DND-41 (cell line): ENCODE measurements around the gene DRAP1.
A peak's percentile ranks its signal among the peaks of the same experiment; 100 is the strongest.

Experiments
- ATAC-seq: fragments of 200-7000 bp; cut with Tn5 transposase; 3 replicates; pipeline ENCODE4 v1.9.1; 2021; ENCODE audit warnings: low read depth; ENCODE audit not compliant: insufficient read depth
- DNase-seq: peaks from one replicate; pipeline ENCODE4 v3.0.0-alpha.2; 2020
- H2AFZ ChIP-seq: 2 replicates; pipeline ENCODE4 v1.6.0; 2012; ENCODE audit warnings: low read depth, low read length
- H3K27ac ChIP-seq: 2 replicates; pipeline ENCODE4 v1.5.1; 2012; ENCODE audit warnings: low read length, inconsistent platforms
- H3K27me3 ChIP-seq: fragments of 200-600 bp; sonication (generic); 2 replicates; pipeline ENCODE4 v1.6.0; 2012; ENCODE audit warnings: low read length, mild to moderate bottlenecking, inconsistent platforms; ENCODE audit not compliant: insufficient read depth, poor library complexity
- H3K36me3 ChIP-seq: 2 replicates; pipeline ENCODE4 v1.5.1; 2012; ENCODE audit warnings: low read length, inconsistent platforms; ENCODE audit not compliant: insufficient read depth
- H3K4me1 ChIP-seq: 2 replicates; pipeline ENCODE4 v1.5.1; 2012; ENCODE audit warnings: mild to moderate bottlenecking, low read length; ENCODE audit not compliant: insufficient read depth
- H3K4me2 ChIP-seq: 2 replicates; pipeline ENCODE4 v1.6.0; 2012; ENCODE audit warnings: mild to moderate bottlenecking, moderate library complexity, low read length, inconsistent platforms; ENCODE audit not compliant: insufficient read depth
- H3K4me3 ChIP-seq, 2 experiments: fragments of 200-600 bp in 1 of 2; shearing (Covaris generic) in 1 of 2; 2 replicates each; pipeline ENCODE4 v1.5.1; 2012 to 2016; ENCODE audit warnings: inconsistent platforms in 2 of 2, low read length in 2 of 2, mild to moderate bottlenecking in 2 of 2, low read depth in 1 of 2, moderate library complexity in 1 of 2
- H3K79me2 ChIP-seq: 2 replicates; pipeline ENCODE4 v1.6.0; 2012; ENCODE audit warnings: low read length, inconsistent platforms; ENCODE audit not compliant: insufficient read depth
- H3K9ac ChIP-seq: 2 replicates; pipeline ENCODE4 v1.6.0; 2012; ENCODE audit warnings: low read depth, mild to moderate bottlenecking, inconsistent platforms, low read length, moderate library complexity
- H3K9me3 ChIP-seq: 2 replicates; pipeline ENCODE4 v1.5.1; 2012; ENCODE audit warnings: low read length, moderate library complexity, mild to moderate bottlenecking, inconsistent platforms; ENCODE audit not compliant: insufficient read depth, severe bottlenecking
- H4K20me1 ChIP-seq: 2 replicates; pipeline ENCODE4 v1.6.0; 2012; ENCODE audit warnings: low read length; ENCODE audit not compliant: insufficient read depth
- CTCF ChIP-seq: IDR thresholded peaks from 2 replicates; pipeline ENCODE4 v1.5.1; 2012; ENCODE audit warnings: borderline replicate concordance, low read length, moderate library complexity, mild to moderate bottlenecking; ENCODE audit not compliant: poor library complexity, severe bottlenecking; ENCODE audit errors: extremely low read depth
- EZH2 ChIP-seq: IDR thresholded peaks from 3 replicates; pipeline ENCODE4 v1.6.1; 2012; ENCODE audit warnings: borderline replicate concordance, low read depth, mild to moderate bottlenecking, moderate library complexity, low read length, inconsistent platforms; ENCODE audit not compliant: severe bottlenecking

The DRAP1 gene

GRCh38 chr11:65919141-65919572 lies at the start of gene DRAP1:
TSS of gene DRAP1 (plus strand) at chr11:65919426. CDS start at chr11:65919502, 76 bp downstream.
- peak within 1 kb of the TSS; percentile 94 for H2AFZ ChIP-seq
- peaks cover 33% of the 10 kb centered on the region for H3K4me1 ChIP-seq
- peaks cover 36% of the 10 kb centered on the region for H3K79me2 ChIP-seq
- H3K4me2 ChIP-seq: peak within 1 kb of the TSS; percentile 98
- peaks cover 15% of the 10 kb centered on the region for H4K20me1 ChIP-seq
- peak; percentile 98 for DNase-seq
- no peaks in the 10 kb centered on the region for H3K9me3 ChIP-seq
- peaks cover 48% of the 10 kb centered on the region for H3K36me3 ChIP-seq
- H3K27me3 ChIP-seq: no peaks in the 10 kb centered on the region
- H3K9ac ChIP-seq: peak within 1 kb of the TSS; percentile 99
- peak within 1 kb of the TSS; percentile 99 for H3K4me3 ChIP-seq
- H3K27ac ChIP-seq: peak within 1 kb of the TSS; percentile 94
- ATAC-seq: peak; percentile 91
- no peak for TF ChIP-seq CTCF
- TF ChIP-seq EZH2: no peak

- H3K4me3 ChIP-seq: no peak overlapping the region
- peaks cover 19% of the 10 kb centered on the region for H3K4me1 ChIP-seq
- no peaks in the 10 kb centered on the region for H3K27me3 ChIP-seq
- ATAC-seq (0 out of 3 replicates have a peak, but pooled peaks have one; percentile 2), DNase-seq (no peak)
- H3K9me3 ChIP-seq: no peaks in the 10 kb centered on the region
- H3K4me2 ChIP-seq: no peak overlapping the region
- no peak for TF ChIP-seq CTCF
- TF ChIP-seq EZH2: no peak
- no peak overlapping the region for H2AFZ ChIP-seq
- H4K20me1 ChIP-seq: peaks cover 15% of the 10 kb centered on the region
- peaks cover 27% of the 10 kb centered on the region for H3K36me3 ChIP-seq
- H3K79me2 ChIP-seq: no peaks in the 10 kb centered on the region
- H3K9ac ChIP-seq: no peak overlapping the region
- H3K27ac ChIP-seq: no peak overlapping the region
Measured at GRCh38 chr11:65869643-65870306, 49.5 kb upstream of the DRAP1 start.

GRCh38 chr11:65870307-65870658 lies 48.9 kb upstream of the DRAP1 start:
- Histone ChIP-seq H3K27me3 (no peaks in the 10 kb centered on the region), H4K20me1 (peaks cover 10% of the 10 kb centered on the region), H3K79me2 (no peaks in the 10 kb centered on the region), H3K4me2 (no peak overlapping the region), H3K27ac (no peak overlapping the region), H3K9ac (no peak overlapping the region), H3K36me3 (peaks cover 21% of the 10 kb centered on the region), H2AFZ (no peak overlapping the region), H3K4me1 (peaks cover 19% of the 10 kb centered on the region), H3K9me3 (no peaks in the 10 kb centered on the region), H3K4me3 (no peak overlapping the region)
- no peak for TF ChIP-seq CTCF
- TF ChIP-seq EZH2: no peak
- no peak for ATAC-seq
- no peak for DNase-seq
